Nephron progenitor cell (in vitro differentiated cells): ENCODE measurements around the gene SIRPB2.

ENCODE experiments used
- DNase-seq: peaks from one replicate; pipeline ENCODE4 v3.0.0; 2021
- H3K27ac Mint-ChIP-seq: 2 replicates; pipeline ENCODE4 v1.8.0; 2021; ENCODE audit warnings: mild to moderate bottlenecking, moderate library complexity, mixed read lengths
- H3K27me3 Mint-ChIP-seq: 2 replicates; pipeline ENCODE4 v1.8.0; 2021; ENCODE audit warnings: mild to moderate bottlenecking, low read depth, mixed read lengths; ENCODE audit not compliant: poor library complexity
- H3K36me3 Mint-ChIP-seq: 2 replicates; pipeline ENCODE4 v1.8.0; 2021; ENCODE audit warnings: low read depth, mixed read lengths
- H3K4me1 Mint-ChIP-seq: 2 replicates; pipeline ENCODE4 v1.8.0; 2021; ENCODE audit warnings: mixed read lengths
- H3K4me3 Mint-ChIP-seq: 2 replicates; pipeline ENCODE4 v1.8.0; 2021; ENCODE audit warnings: mild to moderate bottlenecking, moderate library complexity, mixed read lengths
- H3K9me3 Mint-ChIP-seq: 2 replicates; pipeline ENCODE4 v1.8.0; 2021; ENCODE audit warnings: mild to moderate bottlenecking, moderate library complexity, mixed read lengths
- TF ChIP-seq, protein P1 (sequence below): fragments of 200-600 bp; sonication (generic); IDR thresholded peaks from 2 replicates; pipeline ENCODE4 v1.5.0; 2021; ENCODE audit warnings: antibody characterized with exemption

SIRPB2 gene

GRCh38 chr20:1468117-1468624, 23.0 kb downstream of the SIRPB2 start:
- TF ChIP-seq, protein P1, sequence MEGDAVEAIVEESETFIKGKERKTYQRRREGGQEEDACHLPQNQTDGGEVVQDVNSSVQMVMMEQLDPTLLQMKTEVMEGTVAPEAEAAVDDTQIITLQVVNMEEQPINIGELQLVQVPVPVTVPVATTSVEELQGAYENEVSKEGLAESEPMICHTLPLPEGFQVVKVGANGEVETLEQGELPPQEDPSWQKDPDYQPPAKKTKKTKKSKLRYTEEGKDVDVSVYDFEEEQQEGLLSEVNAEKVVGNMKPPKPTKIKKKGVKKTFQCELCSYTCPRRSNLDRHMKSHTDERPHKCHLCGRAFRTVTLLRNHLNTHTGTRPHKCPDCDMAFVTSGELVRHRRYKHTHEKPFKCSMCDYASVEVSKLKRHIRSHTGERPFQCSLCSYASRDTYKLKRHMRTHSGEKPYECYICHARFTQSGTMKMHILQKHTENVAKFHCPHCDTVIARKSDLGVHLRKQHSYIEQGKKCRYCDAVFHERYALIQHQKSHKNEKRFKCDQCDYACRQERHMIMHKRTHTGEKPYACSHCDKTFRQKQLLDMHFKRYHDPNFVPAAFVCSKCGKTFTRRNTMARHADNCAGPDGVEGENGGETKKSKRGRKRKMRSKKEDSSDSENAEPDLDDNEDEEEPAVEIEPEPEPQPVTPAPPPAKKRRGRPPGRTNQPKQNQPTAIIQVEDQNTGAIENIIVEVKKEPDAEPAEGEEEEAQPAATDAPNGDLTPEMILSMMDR, result no peak
- Mint-ChIP-seq H3K4me3 (peak overlapping the region; percentile 67), H3K27ac (peak overlapping the region; percentile 38), H3K4me1 (peaks cover 42% of the 10 kb centered on the region), H3K9me3 (no peaks in the 10 kb centered on the region), H3K36me3 (peaks cover 11% of the 10 kb centered on the region), H3K27me3 (peaks cover 19% of the 10 kb centered on the region)
- no peak for DNase-seq

DNA sequence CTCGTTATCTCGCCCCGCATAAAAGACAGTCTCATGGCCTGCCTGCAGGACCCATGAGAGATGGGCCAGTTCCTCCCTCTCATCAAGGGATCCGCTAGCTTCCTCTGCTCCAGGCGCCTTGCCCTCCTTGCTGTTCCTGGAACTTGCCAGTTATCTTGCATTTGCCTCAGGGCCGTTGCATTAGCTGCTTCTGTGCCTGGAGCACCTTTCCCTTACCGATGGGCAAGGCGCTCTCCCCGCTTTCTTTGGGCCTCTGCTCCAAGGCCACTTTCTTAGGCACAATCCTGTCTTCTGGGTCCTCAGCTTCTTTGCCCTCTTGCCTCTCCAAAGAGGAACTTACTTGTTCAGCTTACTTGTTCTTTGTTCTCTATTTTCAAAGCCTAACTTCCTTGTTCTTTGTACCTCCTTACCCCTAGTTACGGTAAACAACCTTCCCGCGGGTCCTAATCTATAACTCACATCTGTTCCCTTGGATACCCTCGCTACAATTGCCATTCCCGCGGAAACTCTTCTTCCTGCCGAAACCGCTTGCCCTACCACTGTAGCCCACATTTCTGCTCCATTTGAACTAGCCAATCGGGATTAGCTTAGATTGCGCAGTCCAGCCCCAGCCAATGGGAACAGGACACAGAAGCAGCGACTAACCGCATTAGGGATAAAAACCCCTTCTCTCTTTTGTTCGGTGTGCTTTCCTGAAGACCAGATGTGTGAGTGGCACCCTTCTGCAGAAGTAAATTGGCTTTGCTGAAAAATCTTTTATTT, 23.7 kb downstream of the SIRPB2 start:
- peaks cover 42% of the 10 kb centered on the region for H3K4me1 Mint-ChIP-seq
- peak overlapping the region; percentile 67 for H3K4me3 Mint-ChIP-seq
- peaks cover 17% of the 10 kb centered on the region for H3K36me3 Mint-ChIP-seq
- TF ChIP-seq, protein P1, result no peak
- H3K9me3 Mint-ChIP-seq, result no peaks in the 10 kb centered on the region
- no peak for DNase-seq
- H3K27ac Mint-ChIP-seq, result peak overlapping the region; percentile 24
- peaks cover 19% of the 10 kb centered on the region for H3K27me3 Mint-ChIP-seq

- Mint-ChIP-seq H3K27me3 (peaks cover 19% of the 10 kb centered on the region), H3K36me3 (peaks cover 17% of the 10 kb centered on the region), H3K9me3 (no peaks in the 10 kb centered on the region), H3K4me3 (peak overlapping the region; percentile 67), H3K4me1 (peaks cover 42% of the 10 kb centered on the region), H3K27ac (no peak overlapping the region)
- DNase-seq, result no peak
- TF ChIP-seq, protein P1, result peak; percentile 8
These were observed 24.2 kb downstream of the SIRPB2 start for GRCh38 chr20:1467082-1467354.

GRCh38 chr20:1466211-1467081, 24.8 kb downstream of the SIRPB2 start, which contains the start of gene NSFL1C:
Gene NSFL1C, minus strand, starts transcription at chr20:1466849. Its CDS starts 25 bp downstream, at chr20:1466824.
- TF ChIP-seq, protein P1, result peak; percentile 99
- H3K4me1 Mint-ChIP-seq, result peaks cover 42% of the 10 kb centered on the region
- peak; percentile 99 for DNase-seq
- peaks cover 19% of the 10 kb centered on the region for H3K27me3 Mint-ChIP-seq
- H3K36me3 Mint-ChIP-seq, result peaks cover 17% of the 10 kb centered on the region
- H3K4me3 Mint-ChIP-seq, result peak within 1 kb of the TSS; percentile 92
- peak within 1 kb of the TSS; percentile 74 for H3K27ac Mint-ChIP-seq
- H3K9me3 Mint-ChIP-seq, result no peaks in the 10 kb centered on the region

DNA sequence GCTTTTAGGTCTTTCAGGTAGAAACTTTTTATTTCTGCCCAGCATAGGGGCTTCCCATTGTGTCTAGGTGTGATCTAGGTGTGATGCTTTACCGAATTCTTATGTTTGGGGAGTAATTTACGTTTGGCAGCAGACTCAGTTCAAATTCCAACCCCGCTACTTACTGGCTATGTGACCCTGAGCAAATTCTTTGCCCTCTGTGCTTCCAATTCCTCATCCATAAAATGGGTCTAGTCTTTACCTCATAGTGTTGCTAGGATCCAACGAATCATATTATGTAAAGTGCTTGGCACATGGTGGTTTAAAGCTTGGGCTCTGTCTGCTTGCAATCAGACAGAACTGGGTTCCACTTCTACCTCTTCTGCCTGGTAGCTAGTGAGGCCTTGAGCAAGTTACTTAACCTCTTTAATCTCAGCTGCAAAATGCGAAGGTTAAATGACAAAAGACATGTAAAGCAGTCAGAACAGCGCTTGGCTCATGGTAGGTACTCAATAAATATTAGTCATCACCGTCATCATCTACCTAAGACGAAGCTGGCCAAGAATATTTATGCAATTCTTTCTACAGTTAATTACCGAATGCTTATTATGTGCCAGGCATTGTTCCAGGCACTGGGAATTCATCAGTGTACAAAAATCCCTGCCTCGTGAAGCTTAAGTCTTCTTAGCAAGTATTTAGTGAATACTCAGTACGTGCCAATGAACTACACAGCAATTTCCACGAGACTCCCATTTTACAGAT, 25.6 kb downstream of the SIRPB2 start:
- Mint-ChIP-seq H3K4me1 (peaks cover 39% of the 10 kb centered on the region), H3K36me3 (peaks cover 24% of the 10 kb centered on the region), H3K27ac (peak overlapping the region; percentile 74), H3K27me3 (peaks cover 19% of the 10 kb centered on the region), H3K4me3 (peak overlapping the region; percentile 92), H3K9me3 (no peaks in the 10 kb centered on the region)
- DNase-seq, result no peak
- TF ChIP-seq, protein P1, result no peak
